ENCODE results near the gene EFCAB8.

EFCAB8 gene

DNA sequence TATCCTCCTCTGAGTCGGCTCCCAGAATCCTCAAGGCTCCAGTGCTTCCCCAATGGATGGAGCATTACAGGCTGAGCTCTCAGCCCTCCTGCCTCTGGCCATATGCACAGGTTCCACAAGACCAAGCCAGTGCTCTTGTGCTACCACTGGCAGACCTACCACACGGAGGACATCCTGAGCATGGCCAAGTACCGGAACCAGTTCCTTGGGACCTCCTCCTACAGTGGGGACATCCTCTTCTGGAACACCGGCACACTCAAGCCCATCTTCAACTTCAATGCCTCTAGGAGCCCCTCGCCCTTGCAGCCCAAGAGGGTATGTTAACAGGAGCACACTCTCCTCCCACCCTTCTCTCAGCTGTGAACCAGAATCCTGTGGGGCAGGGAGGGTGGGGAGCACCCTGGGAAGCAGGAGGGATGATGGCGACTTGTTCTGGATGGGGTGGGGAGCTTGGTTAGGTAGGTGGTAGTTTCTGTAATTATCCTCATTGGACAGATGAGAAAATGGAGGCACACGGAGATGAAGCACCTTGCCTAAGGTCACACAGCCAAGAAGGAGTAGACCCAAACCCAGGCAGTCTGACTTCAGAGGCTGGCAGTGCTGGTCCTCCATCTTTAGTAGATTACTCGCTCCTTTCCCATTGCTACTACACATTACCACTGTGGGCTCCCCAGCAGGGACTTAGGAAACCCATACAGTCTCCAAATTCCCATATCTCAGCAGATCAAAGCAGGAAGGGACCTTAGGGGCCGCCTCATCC lies 58.6 kb downstream of the EFCAB8 start:
- no peak overlapping the region for H3K4me3 ChIP-seq (ENCODE audit: low read length)
- no peaks in the 10 kb centered on the region for H3K36me3 ChIP-seq (ENCODE audit: insufficient read depth, low read depth, low read length)
- H3K9ac ChIP-seq (ENCODE audit: low read depth, low read length), result no peak overlapping the region
- H3K4me1 ChIP-seq (ENCODE audit: insufficient read depth, low read length), result no peaks in the 10 kb centered on the region
- H3K27me3 ChIP-seq (ENCODE audit: insufficient read depth, low read length), result no peaks in the 10 kb centered on the region
- no peak overlapping the region for H3K27ac ChIP-seq (ENCODE audit: low read length)
- H3K9me3 ChIP-seq (ENCODE audit: insufficient read depth, low read depth, low read length), result peaks cover 17% of the 10 kb centered on the region

- H3K4me3 ChIP-seq (ENCODE audit: low read length), result no peak overlapping the region
- H3K27me3 ChIP-seq (ENCODE audit: insufficient read depth, low read length), result no peaks in the 10 kb centered on the region
- H3K9ac ChIP-seq (ENCODE audit: low read depth, low read length), result no peak overlapping the region
- peaks cover 17% of the 10 kb centered on the region for H3K9me3 ChIP-seq (ENCODE audit: insufficient read depth, low read depth, low read length)
- no peaks in the 10 kb centered on the region for H3K4me1 ChIP-seq (ENCODE audit: insufficient read depth, low read length)
- H3K27ac ChIP-seq (ENCODE audit: low read length), result no peak overlapping the region
- no peaks in the 10 kb centered on the region for H3K36me3 ChIP-seq (ENCODE audit: insufficient read depth, low read depth, low read length)
Measured at GRCh38 chr20:32918296-32918695, 59.6 kb downstream of the EFCAB8 start.

GRCh38 chr20:32918751-32919150 lies 60.0 kb downstream of the EFCAB8 start:
- H3K27me3 ChIP-seq (ENCODE audit: insufficient read depth, low read length), result no peaks in the 10 kb centered on the region
- H3K36me3 ChIP-seq (ENCODE audit: insufficient read depth, low read depth, low read length), result no peaks in the 10 kb centered on the region
- H3K9me3 ChIP-seq (ENCODE audit: insufficient read depth, low read depth, low read length), result peaks cover 17% of the 10 kb centered on the region
- no peaks in the 10 kb centered on the region for H3K4me1 ChIP-seq (ENCODE audit: insufficient read depth, low read length)
- no peak overlapping the region for H3K4me3 ChIP-seq (ENCODE audit: low read length)
- H3K9ac ChIP-seq (ENCODE audit: low read depth, low read length), result no peak overlapping the region
- H3K27ac ChIP-seq (ENCODE audit: low read length), result no peak overlapping the region

DNA sequence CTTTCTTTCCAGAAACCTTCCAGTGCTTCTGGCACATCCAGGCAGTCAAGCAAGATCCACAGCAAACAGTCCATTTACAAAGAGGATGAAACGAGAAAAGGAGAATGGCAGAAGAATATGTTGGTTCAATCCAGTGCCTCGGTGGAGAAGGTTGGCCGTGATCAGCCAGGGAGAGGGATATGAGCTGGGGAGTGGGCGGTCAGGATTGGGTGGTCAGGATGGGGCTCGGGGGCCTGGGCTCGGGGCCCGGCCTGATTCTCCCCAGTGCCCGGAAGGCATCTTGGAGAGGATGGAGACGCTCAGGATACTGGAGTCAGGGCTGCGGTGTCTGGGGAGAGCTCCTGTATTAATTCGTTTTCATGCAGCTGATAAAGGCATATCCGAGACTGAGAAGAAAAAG lies 61.3 kb downstream of the EFCAB8 start:
- Histone ChIP-seq H3K4me3 (ENCODE audit: low read length) (no peak overlapping the region), H3K9me3 (ENCODE audit: insufficient read depth, low read depth, low read length) (peaks cover 14% of the 10 kb centered on the region), H3K9ac (ENCODE audit: low read depth, low read length) (no peak overlapping the region), H3K36me3 (ENCODE audit: insufficient read depth, low read depth, low read length) (no peaks in the 10 kb centered on the region), H3K27ac (ENCODE audit: low read length) (no peak overlapping the region), H3K4me1 (ENCODE audit: insufficient read depth, low read length) (no peaks in the 10 kb centered on the region), H3K27me3 (ENCODE audit: insufficient read depth, low read length) (no peaks in the 10 kb centered on the region)

GRCh38 chr20:32920530-32921298 lies 62.0 kb downstream of the EFCAB8 start:
- H3K36me3 ChIP-seq (ENCODE audit: insufficient read depth, low read depth, low read length), result no peaks in the 10 kb centered on the region
- H3K27me3 ChIP-seq (ENCODE audit: insufficient read depth, low read length), result no peaks in the 10 kb centered on the region

DNA sequence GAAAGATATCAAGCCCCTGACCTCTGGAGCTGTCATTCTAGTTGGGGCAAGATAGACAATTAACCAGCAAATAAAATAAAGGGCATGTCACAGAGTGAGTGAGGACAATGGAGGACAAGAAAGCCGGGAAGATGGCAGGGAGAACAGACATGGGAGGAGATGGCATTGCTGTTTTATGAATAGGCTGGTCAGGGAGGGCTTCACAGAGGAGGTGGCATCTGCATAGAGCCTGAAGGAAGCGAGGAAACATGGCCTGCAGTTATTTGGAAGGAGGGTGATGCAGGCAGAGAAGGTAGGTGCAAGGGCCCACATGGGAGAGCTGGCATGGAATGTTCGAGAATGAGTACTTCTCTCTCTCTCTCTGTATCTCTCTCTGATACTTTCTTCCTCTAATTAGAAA lies 63.7 kb downstream of the EFCAB8 start:
- H3K27me3 ChIP-seq (ENCODE audit: insufficient read depth, low read length), result no peaks in the 10 kb centered on the region
- H3K9me3 ChIP-seq (ENCODE audit: insufficient read depth, low read depth, low read length), result no peaks in the 10 kb centered on the region
- no peaks in the 10 kb centered on the region for H3K36me3 ChIP-seq (ENCODE audit: insufficient read depth, low read depth, low read length)
- no peak overlapping the region for H3K27ac ChIP-seq (ENCODE audit: low read length)
- no peak overlapping the region for H3K9ac ChIP-seq (ENCODE audit: low read depth, low read length)
- no peak overlapping the region for H3K4me3 ChIP-seq (ENCODE audit: low read length)
- no peaks in the 10 kb centered on the region for H3K4me1 ChIP-seq (ENCODE audit: insufficient read depth, low read length)

More at GRCh38 chr20:32920530-32921298, 62.0 kb downstream of the EFCAB8 start:
- Histone ChIP-seq H3K9ac (ENCODE audit: low read depth, low read length) (no peak overlapping the region), H3K4me1 (ENCODE audit: insufficient read depth, low read length) (no peaks in the 10 kb centered on the region), H3K27ac (ENCODE audit: low read length) (no peak overlapping the region), H3K4me3 (ENCODE audit: low read length) (no peak overlapping the region), H3K9me3 (ENCODE audit: insufficient read depth, low read depth, low read length) (peaks cover 7% of the 10 kb centered on the region)

GRCh38 chr20:32924781-32925180 lies 66.1 kb downstream of the EFCAB8 start:
- no peak overlapping the region for H3K27ac ChIP-seq (ENCODE audit: low read length)
- no peaks in the 10 kb centered on the region for H3K36me3 ChIP-seq (ENCODE audit: insufficient read depth, low read depth, low read length)
- no peaks in the 10 kb centered on the region for H3K4me1 ChIP-seq (ENCODE audit: insufficient read depth, low read length)
- H3K9ac ChIP-seq (ENCODE audit: low read depth, low read length), result no peak overlapping the region
- no peaks in the 10 kb centered on the region for H3K27me3 ChIP-seq (ENCODE audit: insufficient read depth, low read length)
- H3K4me3 ChIP-seq (ENCODE audit: low read length), result no peak overlapping the region
- no peaks in the 10 kb centered on the region for H3K9me3 ChIP-seq (ENCODE audit: insufficient read depth, low read depth, low read length)

DNA sequence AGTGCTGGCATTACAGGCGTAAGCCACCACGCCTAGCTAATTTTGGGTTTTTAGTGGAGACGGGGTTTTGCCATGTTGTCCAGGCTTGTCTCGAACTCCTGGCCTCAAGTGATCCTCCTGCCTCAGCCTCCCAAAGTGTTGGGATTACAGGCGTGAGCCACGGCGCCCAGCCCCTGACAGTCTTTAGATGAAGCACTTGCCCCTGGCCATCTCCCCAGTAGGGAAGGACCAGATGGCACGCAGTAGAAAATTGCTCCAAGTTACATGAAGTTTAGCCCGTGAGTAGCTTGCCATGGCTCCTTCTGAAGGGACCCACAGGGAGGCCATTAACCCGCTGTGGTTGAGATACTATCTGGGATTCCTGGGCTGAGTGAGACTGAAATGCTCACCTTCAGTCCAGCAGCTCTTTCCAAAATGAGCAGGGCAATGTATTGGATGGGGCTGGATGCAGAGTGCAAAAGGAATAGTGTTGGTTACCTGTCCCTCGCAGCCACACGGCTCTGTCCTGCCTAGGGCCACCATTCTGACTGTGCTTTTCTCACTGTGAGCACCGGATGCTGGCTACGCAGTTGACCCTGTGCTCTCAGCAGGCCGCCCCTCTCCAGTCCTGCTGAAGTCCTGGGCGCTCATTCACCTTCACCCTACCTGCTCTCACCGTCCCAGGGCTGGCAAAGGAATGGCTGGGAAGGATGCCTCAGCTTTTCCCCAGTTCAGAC lies 66.9 kb downstream of the EFCAB8 start:
- Histone ChIP-seq H3K9me3 (ENCODE audit: insufficient read depth, low read depth, low read length) (no peaks in the 10 kb centered on the region), H3K9ac (ENCODE audit: low read depth, low read length) (no peak overlapping the region), H3K36me3 (ENCODE audit: insufficient read depth, low read depth, low read length) (no peaks in the 10 kb centered on the region), H3K27ac (ENCODE audit: low read length) (no peak overlapping the region), H3K4me1 (ENCODE audit: insufficient read depth, low read length) (no peaks in the 10 kb centered on the region), H3K4me3 (ENCODE audit: low read length) (no peak overlapping the region), H3K27me3 (ENCODE audit: insufficient read depth, low read length) (no peaks in the 10 kb centered on the region)

DNA sequence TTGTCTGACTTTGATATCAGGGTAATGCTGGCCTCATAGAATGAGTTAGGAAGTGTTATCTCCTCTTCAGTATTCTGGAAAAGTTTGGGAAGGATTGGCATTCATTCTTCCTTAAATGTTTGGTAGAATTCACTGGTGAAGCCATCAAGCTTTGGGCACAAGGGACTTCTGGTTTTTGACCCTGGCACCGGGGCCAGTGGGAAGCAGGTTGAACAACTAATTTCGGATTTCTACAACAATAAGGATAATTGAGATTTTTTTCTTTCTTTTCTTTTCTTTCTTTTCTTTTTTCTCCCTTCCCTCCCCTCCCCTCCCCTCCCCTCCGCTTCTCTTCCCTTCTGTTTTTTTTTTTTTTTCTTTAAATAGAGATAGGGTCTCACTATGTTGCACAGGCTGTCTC lies 70.4 kb downstream of the EFCAB8 start:
- H3K27ac ChIP-seq (ENCODE audit: low read length), result no peak overlapping the region
- H3K27me3 ChIP-seq (ENCODE audit: insufficient read depth, low read length), result no peaks in the 10 kb centered on the region
- no peak overlapping the region for H3K4me3 ChIP-seq (ENCODE audit: low read length)
- no peaks in the 10 kb centered on the region for H3K9me3 ChIP-seq (ENCODE audit: insufficient read depth, low read depth, low read length)
- H3K9ac ChIP-seq (ENCODE audit: low read depth, low read length), result no peak overlapping the region
- no peaks in the 10 kb centered on the region for H3K4me1 ChIP-seq (ENCODE audit: insufficient read depth, low read length)
- no peaks in the 10 kb centered on the region for H3K36me3 ChIP-seq (ENCODE audit: insufficient read depth, low read depth, low read length)

- Histone ChIP-seq H3K4me1 (ENCODE audit: insufficient read depth, low read length) (no peaks in the 10 kb centered on the region), H3K9me3 (ENCODE audit: insufficient read depth, low read depth, low read length) (no peaks in the 10 kb centered on the region), H3K36me3 (ENCODE audit: insufficient read depth, low read depth, low read length) (no peaks in the 10 kb centered on the region), H3K27ac (ENCODE audit: low read length) (no peak overlapping the region), H3K4me3 (ENCODE audit: low read length) (no peak overlapping the region), H3K9ac (ENCODE audit: low read depth, low read length) (no peak overlapping the region), H3K27me3 (ENCODE audit: insufficient read depth, low read length) (no peaks in the 10 kb centered on the region)
Measured at GRCh38 chr20:32930181-32930580, 71.5 kb downstream of the EFCAB8 start.

DNA sequence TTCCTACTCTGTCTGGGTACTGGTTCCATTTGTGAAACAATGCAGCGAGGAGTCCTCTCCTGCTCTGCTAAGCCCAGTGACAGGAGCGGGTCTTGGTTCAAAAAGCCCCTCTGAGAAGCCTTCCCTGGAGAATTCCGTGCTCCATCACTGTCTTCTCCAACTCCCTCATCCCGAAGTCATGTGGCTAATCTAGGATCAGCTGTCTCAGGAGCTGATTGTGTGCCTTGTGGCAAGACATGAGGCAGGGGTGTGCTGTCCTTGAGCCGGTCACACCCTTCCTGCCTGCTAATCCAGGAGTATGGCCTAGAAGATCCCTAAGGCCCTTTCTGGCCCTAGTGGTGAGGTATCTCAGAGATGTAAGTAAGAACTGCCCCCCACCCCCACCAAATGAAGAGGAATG lies 72.0 kb downstream of the EFCAB8 start:
- no peak overlapping the region for H3K4me3 ChIP-seq (ENCODE audit: low read length)
- no peaks in the 10 kb centered on the region for H3K4me1 ChIP-seq (ENCODE audit: insufficient read depth, low read length)

More for the DNA sequence above, 72.0 kb downstream of the EFCAB8 start:
- Histone ChIP-seq H3K9ac (ENCODE audit: low read depth, low read length) (no peak overlapping the region), H3K9me3 (ENCODE audit: insufficient read depth, low read depth, low read length) (no peaks in the 10 kb centered on the region), H3K27me3 (ENCODE audit: insufficient read depth, low read length) (no peaks in the 10 kb centered on the region), H3K36me3 (ENCODE audit: insufficient read depth, low read depth, low read length) (no peaks in the 10 kb centered on the region), H3K27ac (ENCODE audit: low read length) (no peak overlapping the region)
